H1 (cell line): ENCODE measurements around the gene HCAR2. TPM values are rescaled to one million over a fixed set of nuclear protein-coding genes. Genes with fewer than 3 reads are reported as not detected.
A peak's percentile ranks its signal among the peaks of the same experiment; 100 is the strongest.

Source experiments
- CTCF ChIA-PET: fragments of 300-600 bp; sonication (Branson Sonifier 250); formaldehyde crosslinking; loops from one replicate; lab custom pipeline; 2021; ENCODE audit not compliant: partially characterized antibody; lab: Charles Lee
- POLR2A ChIA-PET: fragments of 300-600 bp; sonication (Branson Sonifier 250); formaldehyde crosslinking; loops from one replicate; lab custom pipeline; 2021; ENCODE audit warnings: inconsistent platforms; ENCODE audit not compliant: partially characterized antibody; lab: Charles Lee
- DNase-seq, 2 experiments: peaks; one replicate each; pipeline versions ENCODE4 v3.0.0 to v3.0.0-alpha.2; 2010 to 2022; ENCODE audit warnings: low spot score in 2 of 2, low read depth in 1 of 2, mixed read lengths in 1 of 2
- FAIRE-seq: peaks from 2 replicates; lab custom pipeline; 2011; peaks lifted over from hg19 to GRCh38; lab: Jason Lieb, UNC
- H2AFZ ChIP-seq: 2 replicates; pipeline ENCODE4 v1.8.1; 2012; ENCODE audit warnings: low read length, inconsistent platforms
- H2AK5ac ChIP-seq: 2 replicates; pipeline ENCODE4 v1.6.1; 2013; ENCODE audit warnings: low read depth, low read length
- H2BK120ac ChIP-seq: replicated peaks from 2 replicates; pipeline ENCODE3; 2013; ENCODE audit warnings: low read depth, low read length, inconsistent platforms
- H2BK12ac ChIP-seq: 2 replicates; pipeline ENCODE4 v1.6.1; 2013; ENCODE audit warnings: low read depth, low read length
- H2BK15ac ChIP-seq: 2 replicates; pipeline ENCODE4 v1.6.1; 2013; ENCODE audit warnings: low read length
- H2BK20ac ChIP-seq: 2 replicates; pipeline ENCODE4 v1.6.1; 2013; ENCODE audit warnings: low read length
- H2BK5ac ChIP-seq: 2 replicates; pipeline ENCODE4 v1.6.1; 2013; ENCODE audit warnings: low read depth, low read length
- H3K14ac ChIP-seq: 2 replicates; pipeline ENCODE4 v1.6.1; 2013; ENCODE audit warnings: inconsistent platforms; ENCODE audit not compliant: insufficient read length
- H3K18ac ChIP-seq: 2 replicates; pipeline ENCODE4 v1.6.1; 2013; ENCODE audit warnings: low read length; ENCODE audit errors: extremely low read depth
- H3K23ac ChIP-seq: 2 replicates; pipeline ENCODE4 v1.6.1; 2013; ENCODE audit warnings: inconsistent platforms; ENCODE audit not compliant: insufficient read length
- H3K23me2 ChIP-seq: 2 replicates; pipeline ENCODE4 v1.6.1; 2013; ENCODE audit warnings: low read depth, low read length
- H3K27ac ChIP-seq: 2 replicates; pipeline ENCODE4 v1.6.1; 2011; ENCODE audit warnings: low read depth, low read length, inconsistent platforms
- H3K27me3 ChIP-seq, 4 experiments: replicated peaks in 1 of 4; 1 replicate in 1 of 4; 2 replicates in 3 of 4; pipeline versions ENCODE4 v1.6.1 to v1.8.1; 2011 to 2013; ENCODE audit warnings: low read length in 3 of 4, mild to moderate bottlenecking in 3 of 4, inconsistent platforms in 2 of 4, mixed read lengths in 2 of 4, moderate library complexity in 1 of 4; ENCODE audit not compliant: control insufficient read depth in 3 of 4, insufficient read depth in 3 of 4; ENCODE audit errors: extremely low read depth in 1 of 4
- H3K36me3 ChIP-seq, 4 experiments: 2 replicates each; pipeline versions ENCODE4 v1.6.1 to v1.8.1; 2011 to 2013; ENCODE audit warnings: mild to moderate bottlenecking in 4 of 4, low read length in 3 of 4, moderate library complexity in 2 of 4, control low read depth in 1 of 4, inconsistent platforms in 1 of 4; ENCODE audit not compliant: insufficient read depth in 4 of 4, control insufficient read depth in 2 of 4
- H3K4ac ChIP-seq: replicated peaks from 2 replicates; pipeline ENCODE3; 2013; ENCODE audit warnings: low read length, low read depth, mixed read lengths, inconsistent platforms; ENCODE audit not compliant: insufficient read length
- H3K4me1 ChIP-seq, 4 experiments: replicated peaks in 1 of 4; 1 replicate in 1 of 4; 2 replicates in 3 of 4; pipeline versions ENCODE4 v1.6.1 to v1.8.1; 2011 to 2013; ENCODE audit warnings: low read length in 3 of 4, inconsistent platforms in 2 of 4, mixed read lengths in 1 of 4; ENCODE audit not compliant: insufficient read depth in 4 of 4, control insufficient read depth in 3 of 4
- H3K4me2 ChIP-seq, 2 experiments: 2 replicates each; pipeline versions ENCODE4 v1.6.1 to v1.8.1; 2011 to 2013; ENCODE audit warnings: low read depth in 2 of 2, low read length in 2 of 2, control low read depth in 1 of 2, inconsistent platforms in 1 of 2, mild to moderate bottlenecking in 1 of 2; ENCODE audit not compliant: insufficient read depth in 1 of 2
- H3K4me3 ChIP-seq, 4 experiments: fragments of 200-600, 300-600 bp in 1 of 4; sonication (generic), shearing (Covaris generic), sonication (Bioruptor Twin) in 1 of 4; 2 replicates each; pipeline versions ENCODE4 v1.5.1 to v1.8.1; 2011 to 2016; ENCODE audit warnings: low read length in 4 of 4, low read depth in 3 of 4, control low read depth in 2 of 4, inconsistent platforms in 2 of 4, mild to moderate bottlenecking in 2 of 4, mixed read lengths in 1 of 4, moderate library complexity in 1 of 4; ENCODE audit not compliant: insufficient read depth in 2 of 4; ENCODE audit errors: extremely low read depth in 1 of 4
- H3K56ac ChIP-seq: replicated peaks from 2 replicates; pipeline ENCODE3; 2013; ENCODE audit warnings: low read depth, mild to moderate bottlenecking, mixed read lengths, low read length, inconsistent platforms; ENCODE audit not compliant: insufficient read length
- H3K79me1 ChIP-seq: 2 replicates; pipeline ENCODE4 v1.6.1; 2013; ENCODE audit warnings: low read depth, low read length, control low read depth
- H3K79me2 ChIP-seq, 2 experiments: 2 replicates each; pipeline versions ENCODE4 v1.6.1 to v1.8.1; 2012 to 2013; ENCODE audit warnings: low read length in 2 of 2, mild to moderate bottlenecking in 2 of 2, inconsistent platforms in 1 of 2; ENCODE audit not compliant: insufficient read depth in 2 of 2, control insufficient read depth in 1 of 2
- H3K9ac ChIP-seq, 4 experiments: replicated peaks in 1 of 4; 1 replicate in 1 of 4; 2 replicates in 3 of 4; pipeline versions ENCODE4 v1.6.1 to v1.8.1; 2011 to 2013; ENCODE audit warnings: low read depth in 3 of 4, low read length in 3 of 4, control low read depth in 2 of 4, mild to moderate bottlenecking in 2 of 4, moderate library complexity in 2 of 4, inconsistent platforms in 1 of 4; ENCODE audit errors: extremely low read depth in 1 of 4
- H3K9me3 ChIP-seq, 2 experiments: 2 replicates each; pipeline versions ENCODE4 v1.6.1 to v1.8.1; 2012 to 2013; ENCODE audit warnings: mild to moderate bottlenecking in 2 of 2, moderate library complexity in 2 of 2, control low read depth in 1 of 2, inconsistent platforms in 1 of 2, low read depth in 1 of 2, low read length in 1 of 2, mixed read lengths in 1 of 2; ENCODE audit not compliant: insufficient read depth in 2 of 2
- H4K20me1 ChIP-seq, 2 experiments: replicated peaks in 1 of 2; 2 replicates each; pipeline versions ENCODE3 to v1.8.1; 2011 to 2013; ENCODE audit warnings: inconsistent platforms in 2 of 2, low read length in 2 of 2, mild to moderate bottlenecking in 1 of 2; ENCODE audit not compliant: insufficient read depth in 2 of 2, control insufficient read depth in 1 of 2
- H4K5ac ChIP-seq: 2 replicates; pipeline ENCODE4 v1.6.1; 2013; ENCODE audit warnings: low read length, low read depth, mixed read lengths, inconsistent platforms; ENCODE audit not compliant: insufficient read length
- H4K8ac ChIP-seq: 2 replicates; pipeline ENCODE4 v1.8.0; 2013; ENCODE audit warnings: mild to moderate bottlenecking, moderate library complexity, low read length, inconsistent platforms; ENCODE audit not compliant: insufficient read depth; ENCODE audit errors: extremely low read depth
- H4K91ac ChIP-seq: replicated peaks from 2 replicates; pipeline ENCODE3; 2013; ENCODE audit warnings: low read length, mixed read lengths, inconsistent platforms; ENCODE audit not compliant: insufficient read length
- BACH1 ChIP-seq: IDR thresholded peaks from 2 replicates; pipeline ENCODE4 v1.6.1; 2012; ENCODE audit warnings: low read length, improper control_type of control experiment
- WGBS, 2 experiments: shearing (Covaris generic) in 1 of 2; methylation state at CpG; one replicate each; pipeline versions ENCODE4 v1.1.6 to v1.1.7; 2013 to 2015; ENCODE audit warnings: low lambda C conversion rate in 2 of 2, mixed read lengths in 2 of 2, inconsistent platforms in 1 of 2, low coverage in 1 of 2, missing lambda C conversion rate in 1 of 2; ENCODE audit not compliant: insufficient replicate concordance in 2 of 2, insufficient coverage in 1 of 2, insufficient read length in 1 of 2; ENCODE audit errors: extremely low coverage in 1 of 2, missing lambda C conversion rate in 1 of 2; 5-methylcytosine and 5-hydroxymethylcytosine counted together
- polyA plus RNA-seq, 7 experiments: library from polyadenylated mRNA; depleted of rRNA in 3 of 7; stranded (reverse) in 5 of 7; unstranded in 2 of 7; fragments of >200 nt in 5 of 7; fragments of 200-250 nt in 2 of 7; gene quantifications; 1 replicate in 5 of 7; 2 replicates in 1 of 7; 4 replicates in 1 of 7; pipeline versions ENCODE4 v1.2.1 to v1.2.3, GENCODE V29; 2011 to 2013; ENCODE audit warnings: missing spikeins in 2 of 7, mixed read lengths in 2 of 7
- total RNA-seq: library from RNA; stranded (reverse); fragmentation: NEBNext Ultra II Directional; extraction: Animal tissue kit (Norgen Biotek cat#: 25700); gene quantifications from 2 replicates; pipeline ENCODE4 v1.2.1, GENCODE V29; 2021

The HCAR2 gene
- total and polyA plus RNA-seq, 2 of the 8 experiments (the other 6 are each of a cell fraction or from before 2014, with no cell fraction given) = not detected

DNA sequence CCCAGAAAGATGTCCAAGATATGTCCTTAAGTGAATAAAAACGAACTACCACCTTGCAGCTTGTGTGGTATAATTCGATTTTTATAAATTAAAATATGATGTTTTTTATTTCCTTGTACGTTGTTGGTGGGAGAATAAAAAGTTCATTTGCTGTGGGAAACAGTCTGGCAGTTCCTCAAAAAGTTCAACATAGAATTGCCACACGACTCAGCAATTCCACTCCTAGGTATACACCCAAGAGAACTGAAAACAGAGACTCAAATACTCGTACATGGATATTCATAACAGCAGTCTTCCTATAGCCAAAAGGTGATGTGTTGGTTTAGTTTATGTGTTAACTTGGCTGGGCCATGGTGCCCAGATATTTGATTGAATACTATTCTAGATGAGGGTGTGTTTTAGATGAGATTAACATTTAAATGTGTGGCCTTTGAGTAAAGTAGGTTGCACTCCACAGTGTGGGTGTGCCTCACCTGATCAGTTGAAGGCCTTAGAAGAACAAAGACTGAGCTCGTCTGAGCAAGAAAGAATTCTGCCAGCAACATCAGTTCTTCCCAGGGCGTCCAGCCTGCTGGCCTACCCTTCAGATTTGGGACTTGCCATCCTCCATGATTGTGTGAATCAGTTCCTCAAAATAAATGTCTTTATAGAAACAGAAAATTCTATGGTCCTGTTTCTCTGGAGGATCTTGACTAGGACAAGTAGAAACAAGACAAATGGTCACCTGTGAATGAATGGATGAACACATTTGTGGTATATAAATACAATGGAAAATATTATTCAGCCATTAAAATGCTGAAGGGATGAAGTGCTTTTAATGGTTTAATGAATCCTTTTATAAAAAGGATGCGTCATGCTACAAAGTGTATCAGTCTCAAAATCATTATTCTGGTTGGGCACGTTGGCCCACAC lies 44.3 kb upstream of the HCAR2 start:
- no peak overlapping the region for H3K56ac ChIP-seq
- no peak overlapping the region for H3K23ac ChIP-seq
- H4K91ac ChIP-seq = no peak overlapping the region
- no peaks in the 10 kb centered on the region for H3K23me2 ChIP-seq
- no peaks in the 10 kb centered on the region for H3K36me3 ChIP-seq
- H3K79me1 ChIP-seq = no peaks in the 10 kb centered on the region
- peaks cover 0 to 5% (median 2%) of the 10 kb centered on the region in 4 experiments; a peak in 2 of 7 replicates for H3K4me1 ChIP-seq
- H4K8ac ChIP-seq = no peak overlapping the region
- H3K79me2 ChIP-seq = no peaks in the 10 kb centered on the region
- no peak overlapping the region for H3K4ac ChIP-seq
- no peak overlapping the region for H3K27ac ChIP-seq
- no peak overlapping the region for H3K9ac ChIP-seq
- H2BK120ac ChIP-seq = no peak overlapping the region
- H4K20me1 ChIP-seq = no peaks in the 10 kb centered on the region
- no peak overlapping the region for H3K18ac ChIP-seq
- H2BK12ac ChIP-seq = no peak overlapping the region
- no peak overlapping the region for H2BK15ac ChIP-seq
- H3K4me2 ChIP-seq = no peak overlapping the region
- WGBS, 2 experiments = 82% methylated on average over 9 of the region's 9 CpGs; no CpG with 5 or more reads in 1 of the 2 experiments
- no peak overlapping the region for H2AK5ac ChIP-seq
- ChIA-PET POLR2A (no interaction called here), CTCF (interaction anchor here (2.2 kb wide), 1 partner anchor 109 kb away, joined by 8 read pairs; no protein-coding TSS in a partner anchor)
- FAIRE-seq = no peak
- no peak overlapping the region for H2BK5ac ChIP-seq
- H2BK20ac ChIP-seq = 0 out of 2 replicates have a peak overlapping the region, but pooled peaks have one; percentile 64
- no peak for DNase-seq
- no peaks in the 10 kb centered on the region for H3K27me3 ChIP-seq
- 0 out of 2 replicates have a peak overlapping the region, but pooled peaks have one; percentile 28 for H2AFZ ChIP-seq
- H3K9me3 ChIP-seq = no peaks in the 10 kb centered on the region
- no peak overlapping the region for H4K5ac ChIP-seq
- H3K14ac ChIP-seq = no peak overlapping the region
- H3K4me3 ChIP-seq = no peak overlapping the region
- TF ChIP-seq BACH1 = no peak
